NCI-H1694 (cell line): Measurements from ENCODE around the gene WDFY2.

ENCODE experiments used
- DNase-seq: peaks from one replicate; lab custom pipeline; 2025; lab: John Stamatoyannopoulos, UW

WDFY2 gene

GRCh38 chr13:51739027-51739764 is 154.9 kb downstream of the WDFY2 start:
- DNase-seq, result no peak

- no peak for DNase-seq
These were observed 156.4 kb downstream of the WDFY2 start for GRCh38 chr13:51740698-51741097.

GRCh38 chr13:51742031-51742430 is 157.8 kb downstream of the WDFY2 start:
- no peak for DNase-seq

GRCh38 chr13:51742611-51743010 is 158.3 kb downstream of the WDFY2 start:
- no peak for DNase-seq

- no peak for DNase-seq
These were observed 161.0 kb downstream of the WDFY2 start for GRCh38 chr13:51745243-51745642.

- DNase-seq, result no peak
These were observed 162.5 kb downstream of the WDFY2 start for GRCh38 chr13:51746802-51747201.

GRCh38 chr13:51747438-51748434 is 163.5 kb downstream of the WDFY2 start:
- no peak for DNase-seq

- no peak for DNase-seq
These were observed 172.4 kb downstream of the WDFY2 start for GRCh38 chr13:51756651-51757050.

- no peak for DNase-seq
These were observed 174.4 kb downstream of the WDFY2 start for GRCh38 chr13:51758691-51759090.

- DNase-seq, result no peak
These were observed 175.0 kb downstream of the WDFY2 start for GRCh38 chr13:51759240-51759639.

GRCh38 chr13:51760592-51760991 is 176.3 kb downstream of the WDFY2 start:
- no peak for DNase-seq

- no peak for DNase-seq
These were observed 177.5 kb downstream of the WDFY2 start for GRCh38 chr13:51761643-51762350.

GRCh38 chr13:51763486-51763885 is 179.2 kb downstream of the WDFY2 start:
- DNase-seq, result no peak

GRCh38 chr13:51764184-51765141 is 180.2 kb downstream of the WDFY2 start:
- DNase-seq, result no peak

GRCh38 chr13:51765142-51765515 is 180.9 kb downstream of the WDFY2 start:
- DNase-seq, result no peak

- DNase-seq, result no peak
These were observed 182.8 kb downstream of the WDFY2 start for GRCh38 chr13:51767100-51767499.

- no peak for DNase-seq
These were observed 184.2 kb downstream of the WDFY2 start for GRCh38 chr13:51768378-51768921.

- no peak for DNase-seq
These were observed 184.7 kb downstream of the WDFY2 start for GRCh38 chr13:51768976-51769375.

- no peak for DNase-seq
These were observed 185.3 kb downstream of the WDFY2 start for GRCh38 chr13:51769455-51770127.

- DNase-seq, result no peak
These were observed 185.9 kb downstream of the WDFY2 start for GRCh38 chr13:51770160-51770559.
